ENCODE measurements around the gene STC2.

DNA sequence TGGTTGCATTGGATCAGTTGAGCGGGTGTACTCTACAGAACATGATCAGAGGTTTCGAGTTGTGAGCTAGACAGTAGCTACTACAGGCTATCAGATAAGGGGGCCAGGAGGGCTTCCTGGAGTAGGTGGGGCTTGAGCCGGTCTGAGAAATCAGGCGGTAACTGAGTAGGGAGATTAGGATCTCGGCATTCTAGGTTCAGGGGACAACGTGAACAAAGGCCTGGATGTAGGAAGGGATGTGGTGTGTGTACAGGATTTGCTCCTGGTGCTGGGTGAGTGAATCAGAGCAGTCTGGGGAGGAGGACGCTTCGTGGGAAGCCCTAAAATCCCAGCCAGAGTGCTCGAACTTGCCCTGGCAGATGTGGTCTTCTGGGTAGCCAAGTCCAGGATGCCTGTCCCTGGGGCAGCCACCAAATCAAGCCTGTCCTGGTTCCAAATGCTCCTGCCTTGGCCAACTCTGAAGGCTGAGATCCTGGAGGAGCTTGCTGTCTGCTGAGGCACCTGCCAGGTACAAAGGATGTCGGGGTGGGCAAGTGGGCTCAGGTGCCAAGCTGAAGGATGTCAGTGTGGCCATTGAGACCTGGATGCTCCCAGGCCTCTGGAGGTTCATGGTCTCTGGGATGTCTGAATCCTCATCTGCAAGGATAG lies 33.4 kb downstream of the STC2 start:
- TF ChIP-seq, protein P1, sequence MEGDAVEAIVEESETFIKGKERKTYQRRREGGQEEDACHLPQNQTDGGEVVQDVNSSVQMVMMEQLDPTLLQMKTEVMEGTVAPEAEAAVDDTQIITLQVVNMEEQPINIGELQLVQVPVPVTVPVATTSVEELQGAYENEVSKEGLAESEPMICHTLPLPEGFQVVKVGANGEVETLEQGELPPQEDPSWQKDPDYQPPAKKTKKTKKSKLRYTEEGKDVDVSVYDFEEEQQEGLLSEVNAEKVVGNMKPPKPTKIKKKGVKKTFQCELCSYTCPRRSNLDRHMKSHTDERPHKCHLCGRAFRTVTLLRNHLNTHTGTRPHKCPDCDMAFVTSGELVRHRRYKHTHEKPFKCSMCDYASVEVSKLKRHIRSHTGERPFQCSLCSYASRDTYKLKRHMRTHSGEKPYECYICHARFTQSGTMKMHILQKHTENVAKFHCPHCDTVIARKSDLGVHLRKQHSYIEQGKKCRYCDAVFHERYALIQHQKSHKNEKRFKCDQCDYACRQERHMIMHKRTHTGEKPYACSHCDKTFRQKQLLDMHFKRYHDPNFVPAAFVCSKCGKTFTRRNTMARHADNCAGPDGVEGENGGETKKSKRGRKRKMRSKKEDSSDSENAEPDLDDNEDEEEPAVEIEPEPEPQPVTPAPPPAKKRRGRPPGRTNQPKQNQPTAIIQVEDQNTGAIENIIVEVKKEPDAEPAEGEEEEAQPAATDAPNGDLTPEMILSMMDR (IDR thresholded peaks at IDR 0.05) = no peak
- TF ChIP-seq POLR2AphosphoS5 (IDR thresholded peaks at IDR 0.05) = no peak
